Measurements from ENCODE around the gene SIGMAR1.

SIGMAR1 gene

DNA sequence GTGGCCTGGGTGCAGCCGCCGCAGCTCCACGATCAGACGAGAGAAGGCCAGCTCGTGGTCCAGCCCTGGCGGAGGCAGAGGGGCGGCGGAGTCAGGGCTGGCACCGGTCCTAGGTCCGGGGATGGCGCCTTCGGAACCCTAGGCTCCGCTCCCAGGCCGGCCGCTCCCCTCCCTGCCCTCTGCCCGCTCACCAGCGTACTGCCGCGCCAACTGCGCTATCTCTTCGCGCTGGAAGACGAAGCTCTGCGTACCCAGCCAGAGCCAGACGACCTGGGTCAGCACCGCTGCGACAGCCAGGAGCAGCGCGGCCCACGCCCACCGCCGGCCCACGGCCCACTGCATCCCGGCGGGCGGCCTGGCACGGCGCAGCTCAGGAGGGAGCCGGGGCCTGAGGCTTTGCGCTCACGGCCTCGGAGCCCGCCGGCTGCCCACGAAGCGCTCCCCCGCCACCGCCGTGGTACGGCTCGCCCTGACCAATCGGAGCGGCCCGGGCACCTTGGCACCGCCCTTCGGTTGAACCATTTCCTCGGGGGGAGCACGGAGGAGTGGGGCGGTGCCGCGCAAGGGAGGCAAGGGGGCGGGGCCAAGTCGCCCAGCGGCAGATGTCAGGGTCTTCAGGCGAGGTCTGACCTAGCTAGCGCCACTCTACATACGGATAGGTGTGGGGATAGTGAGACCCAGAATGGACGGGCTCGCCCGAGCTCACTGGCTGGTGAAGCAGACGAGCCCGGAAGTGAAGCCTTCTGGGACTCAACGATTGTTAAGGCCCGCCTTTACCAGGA, at the start of gene SIGMAR1:
Gene SIGMAR1, minus strand, starts transcription at position 432 of the 782 bp plus-strand sequence. Its CDS starts 90 bp downstream, at position 342.
- DNase-seq: peak; percentile 92

DNA sequence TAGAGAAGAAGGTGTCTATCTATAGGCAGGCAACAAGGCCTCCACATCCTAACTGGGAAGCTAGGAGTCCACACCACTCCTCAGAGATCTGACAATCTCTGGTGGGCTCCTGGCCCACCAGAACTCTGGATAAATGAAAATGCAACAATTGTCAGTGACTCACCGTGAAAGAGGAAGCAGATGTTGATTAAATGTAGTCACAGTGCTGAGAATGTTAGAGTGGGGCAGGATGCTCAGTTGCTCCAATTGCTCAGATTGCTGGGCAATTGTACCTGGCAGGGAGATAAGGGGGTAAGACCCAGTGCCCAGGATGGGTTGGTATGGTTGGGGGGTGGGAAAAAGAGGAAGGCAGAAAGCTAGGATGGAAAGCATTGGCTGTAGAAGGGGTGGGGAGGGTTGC, 49.1 kb upstream of the SIGMAR1 start:
- no peak for DNase-seq

DNA sequence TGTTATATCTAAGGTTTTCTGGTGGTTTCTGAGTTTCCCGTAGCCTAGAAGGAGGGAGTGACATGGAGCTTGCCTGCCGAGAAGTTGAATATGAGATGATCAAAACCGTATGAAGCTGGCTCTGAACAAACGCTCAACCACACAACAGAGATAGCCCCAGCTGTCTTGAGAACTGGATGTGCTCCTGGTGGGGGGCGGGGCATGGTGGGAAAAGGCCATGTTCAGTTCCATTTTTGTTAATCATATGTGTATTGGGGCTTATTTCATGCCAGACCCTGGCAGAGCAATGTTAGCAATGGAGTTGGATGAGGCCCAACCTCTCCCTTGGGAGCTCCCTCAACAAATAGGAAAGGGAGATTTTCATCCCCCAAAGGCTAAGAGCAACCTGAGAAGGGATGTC, 48.6 kb upstream of the SIGMAR1 start:
- no peak for DNase-seq

DNA sequence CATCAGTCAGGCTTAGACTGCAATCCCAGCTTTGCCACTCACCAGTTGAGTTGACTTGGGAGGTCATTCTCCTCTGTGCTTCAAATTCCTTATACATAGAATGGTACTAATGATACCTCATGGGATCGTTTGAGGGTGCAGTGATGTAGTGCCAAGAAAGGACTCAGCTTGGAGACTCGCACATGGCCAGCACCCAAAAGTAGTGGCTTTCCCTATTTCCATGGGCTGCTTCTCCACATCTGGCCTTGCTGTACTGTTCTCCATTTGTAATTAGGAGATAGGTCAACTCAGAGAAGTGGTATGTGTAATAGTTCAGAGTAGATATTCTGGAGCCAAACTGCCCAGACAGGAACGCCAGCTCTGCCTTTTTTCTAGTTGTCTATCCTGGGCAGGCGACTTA, 48.0 kb upstream of the SIGMAR1 start:
- DNase-seq: no peak

DNA sequence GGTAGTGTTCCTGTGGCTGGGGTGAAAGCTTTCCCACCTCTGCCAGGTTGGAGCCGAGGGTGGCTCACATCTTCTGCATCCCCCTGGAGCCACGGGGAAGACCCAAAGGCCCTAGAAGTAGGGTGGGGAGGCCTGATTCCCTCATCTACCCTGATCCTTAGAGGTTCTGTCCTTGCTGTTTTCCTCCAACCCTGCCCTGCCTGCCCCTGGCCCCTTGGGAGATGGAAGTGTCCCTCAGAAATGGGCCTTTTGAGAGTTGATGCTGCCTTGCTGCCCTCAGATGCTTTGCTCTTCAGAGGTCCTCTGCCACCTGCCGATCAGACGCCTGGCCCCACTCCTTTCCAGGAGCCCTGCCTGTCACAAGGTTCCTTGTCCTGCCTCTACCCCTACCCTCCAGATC, 47.2 kb upstream of the SIGMAR1 start:
- no peak for DNase-seq

DNA sequence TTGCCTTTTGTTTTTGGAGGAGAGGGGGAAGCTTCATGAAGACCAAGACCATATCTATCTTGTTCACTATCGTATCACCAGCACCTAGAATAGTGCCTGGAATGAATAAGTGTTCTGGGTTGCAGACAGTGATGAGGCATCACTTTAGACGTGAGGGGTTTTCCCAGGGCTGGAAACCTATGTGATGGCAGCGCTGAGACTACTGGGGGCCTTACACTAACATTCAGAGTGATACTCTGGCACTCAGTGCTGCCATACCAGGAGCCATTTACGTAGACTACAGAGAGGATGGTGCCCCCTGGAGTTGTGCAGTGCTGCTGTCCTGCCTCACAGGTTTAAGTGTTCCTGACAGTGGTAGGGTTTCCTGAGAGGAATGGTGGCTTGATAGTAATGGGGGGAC, 46.6 kb upstream of the SIGMAR1 start:
- no peak for DNase-seq

DNA sequence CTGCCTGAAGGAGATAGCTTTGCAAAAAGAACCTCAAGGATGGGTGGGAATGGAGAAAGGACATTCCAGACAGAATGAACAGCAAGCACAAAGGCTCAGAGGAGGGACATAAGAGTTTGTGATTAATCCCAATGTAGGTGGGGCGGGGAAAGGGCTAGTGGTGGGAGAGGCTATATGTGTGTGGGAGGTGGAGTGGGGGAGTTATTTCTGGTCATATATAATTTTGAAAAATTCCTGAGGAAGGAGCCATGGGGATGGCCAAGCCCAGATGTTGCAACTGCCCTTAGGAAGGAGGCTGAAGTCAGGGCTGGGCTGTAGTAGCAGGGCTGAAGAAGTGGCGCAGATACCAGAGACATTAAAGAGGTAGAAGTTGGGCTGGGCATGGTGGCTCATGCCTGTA, 38.3 kb upstream of the SIGMAR1 start:
- no peak for DNase-seq

DNA sequence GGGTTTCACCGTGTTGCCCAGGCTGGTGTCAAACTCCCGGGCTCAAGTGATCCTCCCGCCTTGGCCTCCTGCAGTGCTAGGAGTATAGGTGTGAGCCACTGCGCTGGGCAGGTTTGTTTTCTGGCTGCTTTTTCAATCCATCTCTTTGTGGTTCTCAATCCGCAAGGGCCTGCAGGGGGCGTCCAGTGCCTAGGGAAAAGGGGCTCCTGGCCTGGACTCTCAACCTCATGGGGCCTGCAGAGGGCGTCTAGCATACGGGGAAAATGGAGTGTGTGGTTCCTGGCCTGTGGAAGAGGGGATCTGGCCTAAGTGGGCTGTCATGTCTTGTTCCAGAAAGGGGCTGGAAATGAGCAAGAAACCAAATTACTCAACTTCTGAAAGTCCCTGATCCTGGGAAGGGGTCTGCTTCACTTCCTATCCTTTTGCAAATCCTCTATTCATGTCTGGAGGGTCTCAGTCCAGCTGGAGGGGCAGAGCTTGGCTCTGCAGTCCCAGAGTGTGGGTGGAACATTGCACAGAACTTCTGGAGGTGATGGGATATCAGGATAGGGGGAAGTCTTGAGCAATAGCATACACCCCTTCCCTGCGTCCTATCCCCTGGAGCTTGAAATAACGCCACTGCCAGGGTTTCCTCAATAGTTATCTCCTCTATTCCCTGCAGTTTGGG, 37.6 kb upstream of the SIGMAR1 start:
- DNase-seq: peak; percentile 37

DNA sequence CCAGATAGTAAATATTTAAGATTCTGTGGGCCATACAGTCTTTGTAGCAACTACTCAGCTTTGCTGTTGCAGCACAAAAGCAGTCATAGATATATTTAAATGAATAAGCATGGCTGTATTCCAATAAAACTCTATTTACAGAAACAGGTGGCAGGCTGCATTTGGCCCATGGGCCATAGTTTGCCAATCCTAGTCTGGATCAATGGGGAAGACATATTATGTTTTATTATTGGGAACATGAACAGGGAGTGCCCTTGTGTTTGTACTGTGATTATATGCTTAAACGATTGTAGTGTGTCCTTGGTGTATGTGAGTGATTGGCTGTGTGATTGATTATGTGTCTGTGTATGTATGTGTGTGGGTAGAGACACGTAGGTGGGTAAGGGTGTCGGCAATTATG, 36.9 kb upstream of the SIGMAR1 start:
- no peak for DNase-seq

DNA sequence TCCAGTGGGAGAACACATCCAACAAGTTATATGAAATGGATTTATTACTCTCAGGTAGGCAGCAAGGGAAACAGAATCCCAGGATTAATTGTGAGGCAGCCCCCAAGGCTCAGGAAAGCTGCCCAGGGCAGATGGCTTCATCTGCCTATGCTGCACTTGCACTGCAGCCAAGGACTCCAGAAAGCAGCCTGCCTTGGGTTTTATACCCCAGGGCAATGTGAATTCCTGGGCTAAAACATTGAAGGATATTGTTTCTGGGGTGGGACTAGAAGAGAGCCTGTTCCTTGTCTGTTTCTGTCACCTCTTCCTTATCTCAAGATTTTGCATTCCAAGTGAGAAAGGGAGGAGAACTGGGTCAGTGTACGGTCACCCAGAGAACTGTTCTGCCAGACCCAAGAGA, 33.7 kb upstream of the SIGMAR1 start:
- DNase-seq: no peak

DNA sequence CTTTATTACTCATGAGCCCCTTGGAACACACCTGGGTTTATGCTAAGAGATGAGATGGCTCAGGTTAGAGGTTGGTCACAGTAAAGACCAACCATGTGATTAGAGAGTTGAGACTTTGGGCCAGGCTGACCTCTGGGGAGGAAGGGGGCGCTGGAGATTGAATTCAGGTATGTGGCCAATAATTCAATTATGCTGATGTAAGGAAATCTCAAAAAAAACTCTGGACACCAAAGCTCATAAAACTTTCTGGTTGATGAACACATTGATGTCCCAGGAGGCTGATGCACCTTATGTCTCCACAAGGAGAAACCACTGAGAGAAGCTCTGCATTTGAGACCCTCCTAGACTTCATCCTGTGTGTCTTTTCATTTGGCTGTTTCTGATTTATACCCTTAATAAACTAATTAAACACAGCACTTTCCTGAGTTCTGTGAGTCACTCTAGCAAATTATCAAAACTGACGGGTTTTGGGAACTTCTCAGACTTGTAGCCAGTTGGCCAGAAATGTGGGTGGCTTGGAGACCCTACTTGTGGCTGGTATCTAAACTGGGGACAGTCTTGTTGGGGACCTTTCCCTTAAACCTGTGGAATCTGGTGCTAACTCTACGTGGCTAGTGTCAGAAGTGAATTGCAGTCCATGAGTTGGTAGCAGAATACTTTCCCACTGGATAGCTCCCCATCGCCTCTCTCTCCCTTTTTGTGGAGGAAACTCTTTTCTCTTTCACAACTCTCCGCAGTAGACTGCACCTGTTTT, 32.4 kb upstream of the SIGMAR1 start:
- DNase-seq: no peak

DNA sequence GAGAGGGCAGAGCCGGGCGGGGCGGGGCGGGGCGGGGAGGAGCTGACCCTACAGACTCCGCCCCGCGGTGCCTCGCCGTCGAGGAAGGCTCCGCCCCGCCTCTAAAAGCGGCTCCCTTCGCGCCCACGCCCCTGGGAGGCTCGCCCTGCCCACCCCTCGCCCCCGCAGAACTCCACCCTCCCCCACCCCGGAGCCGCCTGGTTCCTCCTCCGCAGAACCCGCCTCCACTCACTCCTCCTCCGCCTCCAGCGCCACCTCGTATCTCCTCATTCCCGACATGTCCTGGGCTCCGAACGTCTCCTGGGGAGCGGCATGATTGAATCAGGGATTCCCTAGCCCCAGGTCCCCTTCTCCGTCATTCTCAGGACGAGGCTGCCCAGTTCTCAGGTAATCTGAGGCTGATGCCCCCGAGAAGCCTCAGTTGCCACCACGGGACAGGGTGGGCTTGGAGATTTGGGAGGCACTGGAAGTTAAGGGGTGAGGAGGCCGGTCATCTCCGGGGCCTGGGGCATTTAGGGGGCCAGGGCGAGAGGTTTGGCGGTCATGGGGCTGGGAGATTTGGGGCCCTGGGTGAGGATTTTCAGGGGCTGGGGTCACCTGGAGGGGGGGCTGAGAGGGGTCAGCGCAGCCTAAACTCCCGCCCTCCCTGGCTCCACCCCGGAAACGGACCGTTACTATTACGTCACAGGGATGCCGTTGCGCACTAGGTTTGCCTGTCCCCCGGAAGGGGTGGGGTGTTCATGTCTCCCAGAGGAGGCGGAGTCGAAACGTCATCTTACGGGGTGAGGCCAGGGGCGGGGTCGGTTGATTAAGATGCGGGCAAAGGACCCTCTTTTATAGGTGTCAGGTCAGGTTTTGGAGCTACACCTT, 28.0 kb upstream of the SIGMAR1 start:
- DNase-seq: peak; percentile 80

DNA sequence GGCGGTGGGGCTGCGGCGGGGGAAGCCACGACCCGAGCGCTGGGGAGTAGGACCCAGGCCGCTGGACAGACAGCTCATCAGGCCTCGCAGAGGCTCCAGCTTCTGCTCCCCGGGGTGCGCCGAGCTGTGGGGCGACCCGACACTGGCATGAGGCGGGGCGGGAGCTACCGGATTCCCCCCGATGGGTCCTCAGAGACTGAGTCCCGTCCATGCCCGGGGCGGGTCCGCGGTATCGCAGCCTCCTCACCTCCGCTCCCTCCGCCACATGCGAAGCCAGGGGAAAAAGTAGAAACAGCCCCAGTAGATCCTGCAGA, 27.4 kb upstream of the SIGMAR1 start:
- no peak for DNase-seq

DNA sequence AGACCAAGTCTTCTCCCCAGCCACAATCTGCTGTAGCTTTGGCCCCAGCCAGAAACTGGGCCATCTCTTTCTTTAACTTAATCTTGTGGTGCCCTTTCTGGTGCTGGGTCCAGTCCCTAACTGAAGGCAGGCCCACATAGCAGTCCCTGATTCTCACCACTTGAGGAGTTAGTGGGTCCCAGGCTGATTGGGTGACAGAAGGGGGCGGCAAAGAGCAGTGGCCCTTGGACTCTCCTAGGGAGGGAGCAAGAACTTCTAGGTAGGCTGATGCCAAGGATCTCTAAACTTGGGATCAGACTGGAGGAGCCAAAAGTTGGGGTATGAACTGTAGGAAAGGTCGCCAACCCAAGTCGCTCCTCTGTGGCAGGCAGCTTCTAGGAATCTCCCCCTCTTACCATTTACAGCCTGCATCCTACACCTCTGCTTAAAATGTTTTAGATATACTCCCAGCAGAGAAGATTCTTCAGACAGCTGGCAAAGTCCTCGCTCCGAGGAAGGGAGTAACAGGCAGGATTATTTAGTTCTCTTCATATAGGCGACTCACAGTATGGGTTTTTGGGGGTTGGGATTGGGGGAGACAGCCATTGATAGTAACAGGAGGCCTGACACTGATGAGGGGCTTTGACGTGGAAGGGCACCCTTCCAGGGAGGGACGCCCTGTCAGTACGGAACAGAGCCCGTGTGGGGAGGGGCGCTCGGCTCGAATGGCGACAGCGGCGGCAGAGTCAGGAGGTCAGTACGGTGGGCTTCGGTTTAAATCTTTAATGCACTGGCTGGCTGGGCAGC, 26.9 kb upstream of the SIGMAR1 start:
- peak; percentile 51 for DNase-seq

DNA sequence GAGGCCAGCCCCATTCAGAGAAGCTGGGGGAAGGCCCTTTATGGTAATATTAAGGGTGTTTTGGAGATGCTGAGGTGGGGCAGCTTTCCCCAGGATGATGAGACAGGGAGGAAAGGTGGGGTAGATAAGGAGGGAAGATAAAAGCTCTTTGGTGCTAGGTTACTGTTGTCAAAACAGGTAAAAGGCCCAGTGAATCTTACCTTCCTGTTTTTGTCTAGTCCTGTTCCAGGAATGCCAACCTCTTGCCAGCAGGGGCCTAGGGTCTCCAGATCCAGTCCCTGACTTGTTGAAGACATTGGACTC, 25.7 kb upstream of the SIGMAR1 start:
- DNase-seq: no peak

DNA sequence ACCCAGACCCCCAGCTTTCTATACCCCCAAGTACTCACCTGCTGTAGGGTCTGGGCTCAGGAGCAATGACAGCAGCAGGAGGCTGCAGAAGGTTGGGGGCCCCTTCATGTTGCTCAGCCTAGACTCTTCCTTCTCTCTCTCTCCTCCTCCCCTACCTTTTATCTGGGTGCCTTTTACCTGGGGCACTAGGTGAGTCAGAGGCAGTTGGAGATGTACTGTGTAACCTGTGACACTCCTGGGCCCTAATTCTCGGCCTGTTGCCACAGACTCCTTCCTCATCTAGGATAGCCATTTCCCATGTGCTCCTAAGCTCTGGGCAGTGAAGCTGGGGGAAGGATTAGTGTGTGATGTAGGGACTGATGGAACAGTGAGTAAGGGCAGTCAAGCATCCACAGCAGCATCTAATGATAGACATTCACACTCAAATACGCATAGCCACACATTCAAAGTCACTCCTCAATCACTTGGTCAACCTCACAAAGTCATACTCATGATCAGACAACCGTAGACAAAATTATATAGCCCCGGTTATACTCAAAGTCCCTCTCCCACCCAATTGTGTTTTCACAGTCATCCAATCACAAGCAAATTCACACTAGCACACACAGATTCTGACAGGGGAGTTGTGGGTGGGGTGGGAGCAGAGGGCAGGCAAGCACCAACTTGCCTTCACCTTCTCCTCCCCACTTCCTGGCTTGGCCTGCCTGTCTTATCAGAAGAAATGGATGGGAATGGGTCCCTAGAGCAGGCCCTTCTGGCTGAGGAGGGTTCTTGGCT, 25.1 kb upstream of the SIGMAR1 start, which contains the start of gene CCL27:
Gene CCL27, minus strand, starts transcription at position 132 of the 777 bp plus-strand sequence. Its CDS starts 24 bp downstream, at position 108.
- DNase-seq: no peak

DNA sequence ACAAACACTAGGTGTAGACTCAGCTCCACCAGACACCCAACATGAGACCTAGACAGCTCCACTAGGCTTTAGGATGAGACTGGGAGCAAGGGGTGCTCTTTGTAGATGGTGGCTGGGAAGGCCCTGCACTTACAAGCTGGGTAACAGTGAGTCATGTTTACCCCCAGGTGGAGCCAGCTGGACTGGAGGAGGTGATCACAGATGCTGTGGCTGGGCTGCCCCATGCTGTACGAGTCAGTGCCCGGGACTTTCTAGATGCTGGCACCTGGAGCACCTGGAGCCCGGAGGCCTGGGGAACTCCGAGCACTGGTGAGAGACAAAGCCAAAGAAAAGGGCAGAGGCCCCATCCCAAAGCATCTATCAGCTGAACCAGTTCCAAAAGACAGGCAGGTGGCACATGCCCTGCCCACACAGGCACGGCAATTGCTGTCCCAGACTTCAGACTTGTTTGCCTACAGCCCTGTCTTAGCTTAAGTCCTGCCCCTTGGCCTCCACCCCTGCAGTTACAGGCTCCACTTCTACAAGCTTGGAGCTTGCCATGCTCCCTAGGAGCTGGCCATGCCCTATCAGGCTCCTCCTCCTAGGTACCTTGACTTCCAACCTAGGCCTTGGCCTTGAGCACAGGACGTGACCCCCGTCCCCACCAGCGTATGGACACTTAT, 22.1 kb upstream of the SIGMAR1 start:
- DNase-seq: no peak

DNA sequence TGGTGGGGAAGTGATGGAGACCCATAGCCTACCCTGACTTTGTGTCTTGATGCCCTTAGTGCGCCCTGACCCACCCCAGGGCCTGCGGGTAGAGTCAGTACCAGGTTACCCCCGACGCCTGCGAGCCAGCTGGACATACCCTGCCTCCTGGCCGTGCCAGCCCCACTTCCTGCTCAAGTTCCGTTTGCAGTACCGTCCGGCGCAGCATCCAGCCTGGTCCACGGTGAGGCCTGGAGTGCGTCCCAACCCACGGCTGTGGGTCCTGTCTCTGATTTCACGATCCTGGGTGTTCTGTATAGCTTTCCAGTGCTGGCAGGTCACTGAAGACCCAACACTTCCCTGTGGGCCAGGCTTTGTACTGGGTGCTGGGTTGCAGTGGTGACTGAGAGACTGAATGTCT, 20.9 kb upstream of the SIGMAR1 start:
- no peak for DNase-seq

DNA sequence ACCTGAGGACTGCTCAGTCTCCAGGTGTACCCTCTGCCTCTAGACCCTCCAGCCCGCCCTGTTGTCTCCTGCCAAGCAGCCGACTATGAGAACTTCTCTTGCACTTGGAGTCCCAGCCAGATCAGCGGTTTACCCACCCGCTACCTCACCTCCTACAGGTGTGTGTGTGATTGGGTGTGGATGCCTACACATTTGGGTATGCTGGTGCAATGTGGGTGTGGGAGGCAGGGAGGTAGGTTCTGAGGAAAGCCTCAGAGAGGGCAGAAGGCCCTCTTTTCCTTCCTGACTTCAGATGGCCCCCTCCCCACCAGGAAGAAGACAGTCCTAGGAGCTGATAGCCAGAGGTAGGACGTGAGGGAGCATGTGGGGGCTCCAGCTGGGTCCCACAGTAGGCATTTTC, 19.4 kb upstream of the SIGMAR1 start:
- no peak for DNase-seq

DNA sequence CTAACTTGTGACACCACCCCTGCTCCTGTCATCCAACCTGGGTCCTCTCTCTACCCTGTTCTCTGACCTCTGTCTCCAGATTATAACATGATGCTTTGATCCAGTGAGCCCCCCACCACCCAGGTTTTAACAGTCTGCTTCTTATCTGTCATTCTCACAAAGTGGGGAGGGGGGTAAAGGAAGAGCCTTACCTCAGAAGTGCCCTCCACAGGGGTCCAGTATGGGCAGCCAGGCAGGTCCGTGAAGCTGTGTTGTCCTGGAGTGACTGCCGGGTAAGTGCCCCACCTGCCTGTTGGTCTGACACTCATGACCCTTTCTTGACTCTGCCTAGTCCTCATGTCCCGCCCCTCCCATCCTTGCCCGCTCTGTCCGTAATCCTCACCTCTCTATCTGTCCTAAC, 17.8 kb upstream of the SIGMAR1 start:
- no peak for DNase-seq
